PFSK-1 (cell line): ENCODE data around the gene ANKMY1.

Source experiments
- POLR2AphosphoS5 ChIP-seq: IDR thresholded peaks from 2 replicates; pipeline ENCODE4 v1.6.1; 2012; ENCODE audit warnings: low read depth, mild to moderate bottlenecking, control low read depth, low read length, moderate library complexity
- SIN3A ChIP-seq: IDR thresholded peaks from 2 replicates; pipeline ENCODE4 v1.6.1; 2012; ENCODE audit warnings: mild to moderate bottlenecking, low read length, moderate library complexity, borderline replicate concordance; ENCODE audit not compliant: insufficient read depth
- TAF1 ChIP-seq: IDR thresholded peaks from 2 replicates; pipeline ENCODE4 v1.6.1; 2012; ENCODE audit warnings: low read length, control low read depth, borderline replicate concordance; ENCODE audit not compliant: insufficient read depth
- TF ChIP-seq, protein P1 (sequence below), 2 experiments: IDR thresholded peaks; 2 replicates each; pipeline versions ENCODE4 v1.6.1 to v1.8.0; 2011 to 2012; ENCODE audit warnings: low read depth in 2 of 2, low read length in 2 of 2, control low read depth in 1 of 2, inconsistent platforms in 1 of 2, mild to moderate bottlenecking in 1 of 2, moderate library complexity in 1 of 2; ENCODE audit not compliant: insufficient read depth in 1 of 2

DNA sequence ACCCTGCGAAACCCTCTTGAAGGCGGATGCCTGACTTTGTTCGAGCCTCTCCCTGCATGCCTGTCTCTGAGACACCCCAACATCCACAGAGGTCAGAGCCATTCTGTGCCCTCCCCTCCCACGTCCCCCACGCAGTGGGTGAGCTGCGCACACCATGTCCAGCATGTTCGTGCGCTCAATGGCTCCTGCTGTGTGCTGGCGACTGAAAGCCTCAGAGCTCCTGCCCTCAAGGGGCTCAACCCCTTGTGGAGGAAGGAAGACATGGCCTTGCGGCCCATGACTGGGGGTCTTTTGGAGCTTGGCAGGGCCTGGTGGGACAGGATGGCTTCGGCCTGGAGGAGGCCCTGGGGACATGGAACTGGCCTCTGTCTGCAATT, 45.7 kb downstream of the ANKMY1 start:
- TF ChIP-seq POLR2AphosphoS5 (no peak), TAF1 (no peak), SIN3A (no peak)
- TF ChIP-seq, protein P1, sequence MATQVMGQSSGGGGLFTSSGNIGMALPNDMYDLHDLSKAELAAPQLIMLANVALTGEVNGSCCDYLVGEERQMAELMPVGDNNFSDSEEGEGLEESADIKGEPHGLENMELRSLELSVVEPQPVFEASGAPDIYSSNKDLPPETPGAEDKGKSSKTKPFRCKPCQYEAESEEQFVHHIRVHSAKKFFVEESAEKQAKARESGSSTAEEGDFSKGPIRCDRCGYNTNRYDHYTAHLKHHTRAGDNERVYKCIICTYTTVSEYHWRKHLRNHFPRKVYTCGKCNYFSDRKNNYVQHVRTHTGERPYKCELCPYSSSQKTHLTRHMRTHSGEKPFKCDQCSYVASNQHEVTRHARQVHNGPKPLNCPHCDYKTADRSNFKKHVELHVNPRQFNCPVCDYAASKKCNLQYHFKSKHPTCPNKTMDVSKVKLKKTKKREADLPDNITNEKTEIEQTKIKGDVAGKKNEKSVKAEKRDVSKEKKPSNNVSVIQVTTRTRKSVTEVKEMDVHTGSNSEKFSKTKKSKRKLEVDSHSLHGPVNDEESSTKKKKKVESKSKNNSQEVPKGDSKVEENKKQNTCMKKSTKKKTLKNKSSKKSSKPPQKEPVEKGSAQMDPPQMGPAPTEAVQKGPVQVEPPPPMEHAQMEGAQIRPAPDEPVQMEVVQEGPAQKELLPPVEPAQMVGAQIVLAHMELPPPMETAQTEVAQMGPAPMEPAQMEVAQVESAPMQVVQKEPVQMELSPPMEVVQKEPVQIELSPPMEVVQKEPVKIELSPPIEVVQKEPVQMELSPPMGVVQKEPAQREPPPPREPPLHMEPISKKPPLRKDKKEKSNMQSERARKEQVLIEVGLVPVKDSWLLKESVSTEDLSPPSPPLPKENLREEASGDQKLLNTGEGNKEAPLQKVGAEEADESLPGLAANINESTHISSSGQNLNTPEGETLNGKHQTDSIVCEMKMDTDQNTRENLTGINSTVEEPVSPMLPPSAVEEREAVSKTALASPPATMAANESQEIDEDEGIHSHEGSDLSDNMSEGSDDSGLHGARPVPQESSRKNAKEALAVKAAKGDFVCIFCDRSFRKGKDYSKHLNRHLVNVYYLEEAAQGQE (IDR thresholded peaks at IDR 0.05; ENCODE audit: insufficient read depth in 1 of 2, low read depth in 2 of 2, low read length in 2 of 2) = no peak
